Common myeloid progenitor, CD34-positive (primary cell): Measurements from ENCODE around the gene VKORC1L1.
"Not testable (repeated sequence)": the region's sequence is repeated elsewhere in the genome, so short reads cannot be mapped to it uniquely, and the experiment has no call there.

ENCODE experiments used
- CTCF ChIA-PET: fragments of 350-600 bp; sonication (Branson Sonifier 250); formaldehyde crosslinking; loops from one replicate; lab custom pipeline; 2021; ENCODE audit warnings: antibody characterized with exemption; lab: Charles Lee
- POLR2A ChIA-PET: fragments of 350-600 bp; sonication (Branson Sonifier 250); formaldehyde crosslinking; loops from one replicate; lab custom pipeline; 2021; ENCODE audit warnings: antibody characterized with exemption; lab: Charles Lee
- DNase-seq, 3 donors: peaks; one replicate each; pipeline versions ENCODE4 v3.0.0 to v3.0.0-alpha.2; 2013
- H3K27ac ChIP-seq, 2 experiments: 1 replicate in 1 of 2; 2 replicates in 1 of 2; pipeline ENCODE4 v1.7.0; 2013; ENCODE audit warnings: inconsistent platforms in 2 of 2, low read length in 2 of 2, mild to moderate bottlenecking in 2 of 2, low read depth in 1 of 2, moderate library complexity in 1 of 2; ENCODE audit not compliant: severe bottlenecking in 2 of 2, insufficient read depth in 1 of 2, poor library complexity in 1 of 2
- H3K27me3 ChIP-seq, 5 experiments: replicated peaks in 2 of 5; 1 replicate in 3 of 5; 2 replicates in 2 of 5; pipeline versions ENCODE4 v1.6.1 to v1.7.0; 2013; ENCODE audit warnings: low read length in 4 of 5, mild to moderate bottlenecking in 2 of 5, moderate library complexity in 2 of 5, inconsistent platforms in 1 of 5; ENCODE audit not compliant: insufficient read depth in 5 of 5, control insufficient read depth in 4 of 5
- H3K36me3 ChIP-seq, 4 experiments: 1 replicate in 2 of 4; 2 replicates in 2 of 4; pipeline versions ENCODE4 v1.6.1 to v1.7.0; 2013; ENCODE audit warnings: low read length in 3 of 4, control low read depth in 1 of 4, mild to moderate bottlenecking in 1 of 4; ENCODE audit not compliant: control insufficient read depth in 4 of 4, insufficient read depth in 4 of 4
- H3K4me1 ChIP-seq, 4 experiments: 1 replicate in 3 of 4; 2 replicates in 1 of 4; pipeline versions ENCODE4 v1.6.1 to v1.7.1; 2013; ENCODE audit warnings: low read length in 3 of 4, mild to moderate bottlenecking in 3 of 4, control low read depth in 1 of 4, inconsistent platforms in 1 of 4, moderate library complexity in 1 of 4; ENCODE audit not compliant: control insufficient read depth in 4 of 4, insufficient read depth in 4 of 4; ENCODE audit errors: control extremely low read depth in 1 of 4
- H3K4me3 ChIP-seq, 7 experiments: 1 replicate in 4 of 7; 2 replicates in 3 of 7; pipeline versions ENCODE4 v1.5.1 to v1.7.0; 2013; ENCODE audit warnings: mild to moderate bottlenecking in 7 of 7, low read length in 6 of 7, moderate library complexity in 6 of 7, inconsistent platforms in 2 of 7, low read depth in 2 of 7, control low read depth in 1 of 7; ENCODE audit not compliant: insufficient read depth in 4 of 7, control insufficient read depth in 1 of 7; ENCODE audit errors: extremely low read depth in 1 of 7
- H3K9me3 ChIP-seq, 5 experiments: 1 replicate in 4 of 5; 2 replicates in 1 of 5; pipeline versions ENCODE4 v1.6.1 to v1.7.1; 2013; ENCODE audit warnings: low read length in 4 of 5, mild to moderate bottlenecking in 2 of 5, inconsistent platforms in 1 of 5, low read depth in 1 of 5, moderate library complexity in 1 of 5; ENCODE audit not compliant: control insufficient read depth in 4 of 5, insufficient read depth in 2 of 5; ENCODE audit errors: control extremely low read depth in 1 of 5
- WGBS: methylation state at CpG from one replicate; pipeline ENCODE4 v1.1.5; 2013; ENCODE audit not compliant: insufficient coverage; 5-methylcytosine and 5-hydroxymethylcytosine counted together

The VKORC1L1 gene

GRCh38 chr7:65992526-65992925, 119.7 kb downstream of the VKORC1L1 start:
- Histone ChIP-seq H3K27me3 (no peaks in the 10 kb centered on the region), H3K36me3 (no peaks in the 10 kb centered on the region), H3K27ac (no peak overlapping the region), H3K9me3 (no peaks in the 10 kb centered on the region), H3K4me1 (peaks cover 0 to 3% (median 1%) of the 10 kb centered on the region in 4 experiments), H3K4me3 (no peak overlapping the region)
- CTCF ChIA-PET, result no interaction called here
- WGBS, result 92% methylated on average over 4 of the region's 4 CpGs
- POLR2A ChIA-PET, result no interaction called here
- no peak for DNase-seq

DNA sequence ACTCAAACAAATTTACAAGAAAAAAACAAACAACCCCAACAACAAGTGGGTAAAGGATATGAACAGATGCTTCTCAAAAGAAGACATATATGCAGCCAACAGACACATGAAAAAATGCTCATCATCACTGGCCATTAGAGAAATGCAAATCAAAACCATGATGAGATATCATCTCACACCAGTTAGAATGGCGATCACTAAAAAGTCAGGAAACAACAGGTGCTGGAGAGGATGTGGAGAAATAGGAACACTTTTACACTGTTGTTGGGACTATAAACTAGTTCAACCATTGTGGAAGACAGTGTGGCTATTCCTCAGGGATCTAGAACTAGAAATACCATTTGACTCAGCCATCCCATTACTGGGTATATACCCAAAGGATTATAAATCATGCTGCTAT, 122.1 kb downstream of the VKORC1L1 start:
- H3K9me3 ChIP-seq, DNase-seq, H3K4me3 ChIP-seq, CTCF ChIA-PET, H3K36me3 ChIP-seq, H3K4me1 ChIP-seq, POLR2A ChIA-PET, H3K27me3 ChIP-seq, H3K27ac ChIP-seq: not testable (repeated sequence)
- no CpG with 5 or more reads among the region's 1 CpG for WGBS

DNA sequence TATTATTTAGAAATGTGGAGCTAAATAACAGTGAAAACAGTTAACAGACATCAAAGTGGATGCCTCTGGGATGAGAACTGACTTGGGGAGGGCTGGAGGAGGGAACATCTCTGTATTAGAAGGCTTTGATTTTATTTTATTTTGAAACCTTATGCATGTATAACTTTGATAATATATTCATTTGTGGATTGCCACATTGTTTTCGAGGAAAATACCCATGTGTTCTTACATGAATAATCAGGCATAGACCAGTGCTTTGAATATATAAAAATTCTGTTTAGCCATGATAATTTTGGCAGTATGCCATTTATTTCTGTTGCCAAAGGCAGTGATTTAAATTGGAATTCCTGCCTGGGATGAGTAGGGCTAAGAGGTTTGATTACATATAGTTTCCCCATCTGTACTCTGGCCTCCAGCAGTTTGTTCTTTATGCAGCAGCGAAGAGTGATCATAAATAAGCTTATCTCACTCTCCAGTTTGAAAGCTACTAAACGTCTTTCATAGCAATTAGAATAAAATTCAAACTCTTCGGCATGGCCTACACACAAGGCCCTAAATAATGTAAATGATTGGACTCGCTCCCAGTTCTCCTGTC, 128.0 kb downstream of the VKORC1L1 start:
- H3K27me3 ChIP-seq, H3K36me3 ChIP-seq, H3K27ac ChIP-seq, H3K4me3 ChIP-seq, CTCF ChIA-PET, POLR2A ChIA-PET, H3K9me3 ChIP-seq, DNase-seq, H3K4me1 ChIP-seq: not testable (repeated sequence)
- no CpG with 5 or more reads among the region's 5 CpGs for WGBS

- POLR2A ChIA-PET, H3K4me1 ChIP-seq, DNase-seq: not testable (repeated sequence)
Measured at GRCh38 chr7:66005115-66005671, 132.3 kb downstream of the VKORC1L1 start.

GRCh38 chr7:66007232-66007631, 134.4 kb downstream of the VKORC1L1 start:
- Histone ChIP-seq H3K4me3 (no peak overlapping the region), H3K36me3 (peaks cover 0 to 3% (median 0%) of the 10 kb centered on the region in 4 experiments), H3K27me3 (no peaks in the 10 kb centered on the region), H3K4me1 (no peaks in the 10 kb centered on the region), H3K27ac (no peak overlapping the region), H3K9me3 (no peaks in the 10 kb centered on the region)
- ChIA-PET CTCF (interaction anchor here (1.1 kb wide), 1 partner anchor 8 kb away, joined by 3 read pairs; no protein-coding TSS in a partner anchor), POLR2A (no interaction called here)
- DNase-seq, result no peak
- WGBS, result 100% methylated on average over 1 of the region's 6 CpGs

More at GRCh38 chr7:66005115-66005671, 132.3 kb downstream of the VKORC1L1 start:
- WGBS, result 86% methylated on average over 6 of the region's 8 CpGs
- H3K4me3 ChIP-seq, H3K36me3 ChIP-seq, CTCF ChIA-PET, H3K27me3 ChIP-seq, H3K9me3 ChIP-seq: not testable (repeated sequence)
- H3K27ac ChIP-seq, result peak overlapping the region in 1 of 2 experiments; percentile 19
